Fibroblast of villous mesenchyme (primary cell): ENCODE results near the gene RPL3. TPM values are rescaled to one million over a fixed set of nuclear protein-coding genes. Genes with fewer than 3 reads are reported as not detected.

Source experiments
- DNase-seq: peaks from one replicate; pipeline ENCODE4 v3.0.0-alpha.2; 2010; ENCODE audit warnings: low read depth
- H3K4me3 ChIP-seq: 2 replicates; pipeline ENCODE4 v1.5.1; 2011; ENCODE audit warnings: low read depth, mild to moderate bottlenecking, low read length
- total RNA-seq: library from RNA; depleted of rRNA; stranded (reverse); fragments of >200 nt; gene quantifications from 2 replicates; pipeline ENCODE4 v1.2.3, GENCODE V29; 2012
- TF ChIP-seq, protein P1 (sequence below): IDR thresholded peaks from 2 replicates; pipeline ENCODE4 v1.5.1; 2012; ENCODE audit warnings: low read depth, mild to moderate bottlenecking, low read length; ENCODE audit not compliant: insufficient read depth

Gene RPL3
- total RNA-seq, 1 donor, result 1,795 TPM

DNA sequence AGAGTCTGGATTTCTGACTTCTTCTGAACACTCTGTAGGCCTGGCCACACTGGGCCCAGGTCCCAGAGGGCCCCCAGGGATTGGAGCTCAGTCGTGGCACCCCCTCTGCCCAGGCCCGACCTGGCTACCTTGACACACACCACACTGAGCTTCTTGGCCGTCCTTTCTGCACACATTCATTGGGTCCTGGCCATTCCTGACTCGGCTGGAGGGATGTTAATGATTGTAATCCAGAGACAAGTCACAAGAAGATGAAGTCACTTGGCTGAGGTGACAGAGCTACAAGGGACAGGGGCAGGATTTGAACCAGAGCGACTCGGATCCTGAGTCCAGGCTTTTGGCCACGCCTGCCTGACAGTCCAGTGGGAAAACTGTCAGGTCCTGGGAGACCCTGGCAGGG lies 50.8 kb downstream of the RPL3 start:
- no peak for DNase-seq
- H3K4me3 ChIP-seq, result no peak overlapping the region
- TF ChIP-seq, protein P1, sequence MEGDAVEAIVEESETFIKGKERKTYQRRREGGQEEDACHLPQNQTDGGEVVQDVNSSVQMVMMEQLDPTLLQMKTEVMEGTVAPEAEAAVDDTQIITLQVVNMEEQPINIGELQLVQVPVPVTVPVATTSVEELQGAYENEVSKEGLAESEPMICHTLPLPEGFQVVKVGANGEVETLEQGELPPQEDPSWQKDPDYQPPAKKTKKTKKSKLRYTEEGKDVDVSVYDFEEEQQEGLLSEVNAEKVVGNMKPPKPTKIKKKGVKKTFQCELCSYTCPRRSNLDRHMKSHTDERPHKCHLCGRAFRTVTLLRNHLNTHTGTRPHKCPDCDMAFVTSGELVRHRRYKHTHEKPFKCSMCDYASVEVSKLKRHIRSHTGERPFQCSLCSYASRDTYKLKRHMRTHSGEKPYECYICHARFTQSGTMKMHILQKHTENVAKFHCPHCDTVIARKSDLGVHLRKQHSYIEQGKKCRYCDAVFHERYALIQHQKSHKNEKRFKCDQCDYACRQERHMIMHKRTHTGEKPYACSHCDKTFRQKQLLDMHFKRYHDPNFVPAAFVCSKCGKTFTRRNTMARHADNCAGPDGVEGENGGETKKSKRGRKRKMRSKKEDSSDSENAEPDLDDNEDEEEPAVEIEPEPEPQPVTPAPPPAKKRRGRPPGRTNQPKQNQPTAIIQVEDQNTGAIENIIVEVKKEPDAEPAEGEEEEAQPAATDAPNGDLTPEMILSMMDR, result no peak

- TF ChIP-seq, protein P1, result no peak
- no peak for DNase-seq
- no peak overlapping the region for H3K4me3 ChIP-seq
Observed at GRCh38 chr22:39267974-39268373, 51.4 kb downstream of the RPL3 start.

DNA sequence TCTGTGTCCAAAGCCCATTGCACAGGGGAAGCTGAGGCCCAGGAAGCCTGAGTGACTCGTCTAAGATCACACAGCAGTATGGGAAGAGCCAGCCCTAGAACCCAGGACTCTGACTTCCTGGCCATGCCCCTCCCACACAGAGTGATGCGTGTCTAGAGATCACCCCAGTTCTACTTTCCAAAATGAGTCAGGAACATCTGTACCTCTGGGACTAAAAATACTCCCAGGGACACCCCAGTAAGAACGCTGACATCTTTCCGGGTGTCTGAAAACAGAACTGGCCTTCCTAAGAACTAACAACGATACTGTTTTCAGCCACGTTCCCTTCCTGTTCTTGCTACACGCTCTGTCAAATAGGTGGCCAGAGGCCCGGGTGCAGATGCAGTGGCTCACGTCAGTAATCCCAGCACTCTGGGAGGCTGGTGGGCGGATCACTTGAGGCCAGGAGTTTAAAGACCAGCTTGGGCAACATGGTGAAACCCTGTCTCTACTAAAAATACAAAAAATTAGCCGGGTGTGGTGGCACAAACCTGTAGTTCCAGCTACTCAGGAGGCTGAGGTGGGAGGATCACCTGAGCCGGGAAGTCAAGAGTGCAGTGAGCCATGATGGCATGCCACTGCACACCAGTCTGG lies 52.9 kb downstream of the RPL3 start:
- peak; percentile 83 for DNase-seq
- TF ChIP-seq, protein P1, result no peak
- no peak overlapping the region for H3K4me3 ChIP-seq

DNA sequence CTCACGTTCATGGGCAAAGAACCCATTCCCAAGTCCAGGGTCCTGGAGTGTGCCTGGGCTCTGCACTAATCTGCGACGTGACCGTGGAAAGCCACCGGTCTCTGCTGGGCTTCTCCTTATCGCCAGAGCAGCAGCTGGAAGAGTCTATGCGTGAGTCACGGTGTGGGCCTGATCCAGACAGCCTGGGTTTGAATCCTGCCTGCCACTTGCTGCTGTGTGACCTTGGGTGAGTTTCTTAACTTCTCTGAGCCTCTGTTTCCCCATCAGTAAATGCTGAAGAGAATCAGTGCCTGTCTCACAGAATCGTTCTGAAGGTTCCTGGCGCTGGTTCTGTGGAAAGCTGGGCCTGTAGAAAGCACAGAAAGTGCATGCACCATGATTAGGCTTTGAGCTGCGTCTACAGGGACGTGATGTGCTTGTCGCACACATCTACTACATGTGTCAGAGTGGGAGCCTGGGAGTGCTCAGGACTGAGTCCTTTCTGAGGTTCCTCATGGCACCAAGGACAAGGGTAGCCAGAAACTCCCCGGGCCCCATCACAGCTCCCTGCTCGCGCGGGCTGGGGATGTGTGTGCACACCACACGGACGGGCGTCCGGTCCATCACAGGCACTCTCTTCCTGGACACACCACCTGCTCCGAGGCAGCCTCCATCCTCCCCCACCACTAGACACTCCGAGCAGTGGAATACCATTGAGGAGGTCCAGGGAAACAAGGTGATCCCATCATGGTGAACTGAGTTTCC lies 54.1 kb downstream of the RPL3 start:
- DNase-seq, result no peak
- TF ChIP-seq, protein P1, result no peak
- H3K4me3 ChIP-seq, result no peak overlapping the region

DNA sequence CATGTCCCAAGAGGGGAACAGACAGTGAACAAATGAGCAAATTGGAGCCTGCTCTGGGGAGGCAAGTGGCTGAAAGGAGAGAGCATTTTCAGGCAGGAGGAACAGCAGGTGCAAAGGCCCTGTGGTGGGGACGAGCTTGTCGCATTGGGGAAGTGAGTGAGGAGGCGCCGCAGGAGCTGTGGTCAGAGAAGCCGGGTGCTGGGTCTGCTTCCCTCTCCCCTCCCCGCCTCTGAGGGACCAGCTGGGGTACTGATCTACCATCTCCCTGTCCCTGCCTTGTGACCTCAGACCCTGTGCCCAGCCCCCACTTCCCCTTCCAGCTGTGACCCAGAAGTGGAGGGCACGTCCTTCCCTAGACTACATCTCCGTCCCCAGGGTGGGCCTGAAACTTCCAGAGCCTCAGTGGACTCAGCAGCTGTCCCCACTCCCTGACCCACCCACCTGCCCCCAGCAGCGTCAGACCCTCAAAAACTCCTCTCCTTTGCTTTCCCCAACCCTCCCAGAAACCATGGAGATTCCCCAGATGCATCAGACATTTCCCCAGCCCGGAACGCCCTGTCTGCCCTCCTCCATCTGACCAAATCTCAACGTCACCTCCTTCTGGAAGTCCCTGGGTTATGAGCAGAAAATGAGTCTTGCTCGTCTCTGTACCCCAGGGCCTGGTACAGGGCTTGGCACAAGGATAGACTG lies 54.9 kb downstream of the RPL3 start:
- DNase-seq, result no peak
- H3K4me3 ChIP-seq, result no peak overlapping the region
- TF ChIP-seq, protein P1, result no peak

- TF ChIP-seq, protein P1, result no peak
- DNase-seq, result no peak
- H3K4me3 ChIP-seq, result no peak overlapping the region
Observed at GRCh38 chr22:39263626-39264348, 55.6 kb downstream of the RPL3 start.
